Retina (tissue), 1 donor: ENCODE results near the gene ATPAF2.

Experiments
- DNase-seq: peaks from one replicate; pipeline ENCODE4 v3.0.0-alpha.2; 2016

The ATPAF2 gene

DNA sequence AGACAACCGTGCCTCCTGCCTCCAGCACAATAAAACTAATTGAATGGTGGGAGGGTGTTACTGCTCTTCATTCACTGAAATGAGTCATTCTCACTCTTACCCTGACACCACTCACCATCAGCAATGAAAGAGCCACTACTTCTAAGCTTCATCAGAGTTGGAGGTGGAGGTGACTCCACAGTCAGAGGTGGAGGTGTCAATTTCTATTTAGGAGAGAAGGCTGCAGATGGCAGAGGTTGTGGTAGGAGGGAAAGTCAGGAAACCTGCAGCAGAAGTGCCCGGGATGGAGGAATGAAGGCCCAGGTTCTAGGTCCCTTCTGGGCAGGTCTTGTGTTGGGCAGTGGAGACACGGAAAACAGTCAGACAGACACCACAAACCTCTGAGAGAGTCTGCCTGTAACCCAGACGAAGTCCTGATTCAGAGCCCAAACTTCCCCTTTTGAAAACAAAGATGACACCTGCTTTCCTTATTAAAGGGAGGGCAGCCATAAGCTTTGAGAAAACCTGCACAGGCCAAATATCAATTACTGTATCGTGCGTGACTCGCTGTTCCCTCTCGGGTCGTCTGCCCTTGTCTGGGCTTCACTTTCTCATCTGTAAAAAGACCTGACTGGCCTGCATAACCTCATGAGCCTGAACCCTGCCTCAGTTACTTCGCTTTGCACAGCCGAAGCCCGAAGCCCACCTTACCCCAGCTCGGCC lies 668 bp downstream of the ATPAF2 start:
- DNase-seq, result no peak

DNA sequence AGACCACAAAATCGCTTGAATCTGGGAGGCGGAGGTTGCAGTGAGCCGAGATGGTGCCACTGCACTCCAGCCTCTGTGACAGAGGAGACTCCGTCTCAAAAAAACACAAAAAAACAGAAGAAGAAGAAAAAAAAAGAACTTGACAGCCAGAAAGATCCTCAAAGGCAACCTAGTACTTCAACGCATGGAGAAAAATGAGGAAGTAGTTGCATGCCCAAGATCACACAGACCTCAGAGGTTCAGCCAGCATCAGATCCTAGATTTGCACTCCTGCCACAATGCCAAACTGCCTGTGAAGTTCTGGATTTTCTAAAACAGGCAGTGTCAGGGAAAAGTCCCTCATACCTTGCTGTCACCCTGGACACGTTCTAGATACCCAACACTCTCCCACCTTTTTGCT lies 1.5 kb downstream of the ATPAF2 start:
- no peak for DNase-seq

DNA sequence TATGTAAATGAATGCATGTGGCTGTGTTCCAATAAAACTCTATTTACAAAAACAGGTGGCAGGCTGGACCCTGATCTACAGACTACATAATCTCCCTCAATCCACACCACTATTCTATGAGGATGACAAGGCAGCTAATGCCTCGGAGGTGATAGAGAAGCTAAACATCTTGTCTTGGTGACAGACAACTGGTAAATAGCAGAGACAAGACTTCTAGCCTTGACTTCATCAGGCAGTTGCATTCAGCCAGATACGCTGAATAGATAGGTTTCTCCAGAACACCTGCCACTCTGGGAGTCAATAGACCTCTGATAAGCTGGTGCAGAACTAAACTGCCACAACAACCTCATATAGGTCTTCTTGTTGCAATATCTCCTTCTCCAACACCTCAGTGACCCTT lies 3.3 kb downstream of the ATPAF2 start:
- DNase-seq, result no peak

DNA sequence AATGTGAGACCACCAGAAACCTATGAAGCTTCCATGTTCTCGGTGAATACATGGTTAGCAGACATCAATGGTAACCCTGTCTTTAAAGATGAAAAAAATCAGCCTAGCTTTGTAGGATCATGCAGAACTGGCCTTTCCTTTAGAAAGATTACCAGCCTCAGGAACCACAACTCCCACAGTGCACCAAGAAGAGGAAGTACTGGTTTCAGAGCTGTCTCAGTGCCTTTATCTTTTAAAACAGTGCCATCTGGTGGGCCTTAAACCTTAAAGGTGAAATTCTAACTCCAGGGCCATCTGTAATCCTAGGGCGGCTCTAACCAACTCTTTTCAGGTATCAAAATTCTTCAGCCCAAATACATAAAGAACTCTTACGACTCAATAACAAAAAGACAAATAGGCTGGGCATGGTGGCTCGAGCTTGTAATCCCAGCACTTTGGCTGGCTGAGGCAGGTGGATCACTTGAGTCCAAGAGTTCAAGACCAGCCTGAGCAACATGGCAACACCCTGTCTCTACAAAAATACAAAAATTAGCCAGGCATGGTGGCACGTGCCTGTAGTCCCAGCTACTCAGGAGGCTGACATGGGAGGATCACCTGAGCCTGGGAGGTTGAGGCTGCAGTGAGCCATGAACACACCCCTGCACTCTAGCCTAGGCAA lies 5.4 kb downstream of the ATPAF2 start:
- DNase-seq, result peak; percentile 69

DNA sequence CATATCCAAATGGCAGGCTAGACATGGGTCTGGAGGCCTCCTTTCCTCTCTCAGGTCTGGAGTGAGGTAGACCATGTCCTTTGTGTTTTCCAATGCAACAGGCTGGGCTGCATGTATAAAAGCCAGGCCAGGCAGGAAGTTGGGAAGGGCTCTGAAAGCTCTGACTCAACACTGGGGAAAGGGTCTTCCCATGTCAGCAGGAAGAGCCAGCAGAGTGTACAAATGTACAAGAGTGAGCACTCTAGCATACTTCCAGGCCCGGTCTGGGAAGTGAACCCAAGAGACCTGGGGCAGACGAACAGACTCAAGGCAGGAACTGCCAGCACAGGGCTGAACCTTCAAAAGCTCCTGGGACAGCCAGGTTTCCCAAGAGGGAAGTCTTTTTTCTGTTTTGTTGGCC lies 7.0 kb downstream of the ATPAF2 start:
- DNase-seq, result no peak

GRCh38 chr17:18028952-18029540 lies 9.9 kb downstream of the ATPAF2 start:
- DNase-seq, result no peak

DNA sequence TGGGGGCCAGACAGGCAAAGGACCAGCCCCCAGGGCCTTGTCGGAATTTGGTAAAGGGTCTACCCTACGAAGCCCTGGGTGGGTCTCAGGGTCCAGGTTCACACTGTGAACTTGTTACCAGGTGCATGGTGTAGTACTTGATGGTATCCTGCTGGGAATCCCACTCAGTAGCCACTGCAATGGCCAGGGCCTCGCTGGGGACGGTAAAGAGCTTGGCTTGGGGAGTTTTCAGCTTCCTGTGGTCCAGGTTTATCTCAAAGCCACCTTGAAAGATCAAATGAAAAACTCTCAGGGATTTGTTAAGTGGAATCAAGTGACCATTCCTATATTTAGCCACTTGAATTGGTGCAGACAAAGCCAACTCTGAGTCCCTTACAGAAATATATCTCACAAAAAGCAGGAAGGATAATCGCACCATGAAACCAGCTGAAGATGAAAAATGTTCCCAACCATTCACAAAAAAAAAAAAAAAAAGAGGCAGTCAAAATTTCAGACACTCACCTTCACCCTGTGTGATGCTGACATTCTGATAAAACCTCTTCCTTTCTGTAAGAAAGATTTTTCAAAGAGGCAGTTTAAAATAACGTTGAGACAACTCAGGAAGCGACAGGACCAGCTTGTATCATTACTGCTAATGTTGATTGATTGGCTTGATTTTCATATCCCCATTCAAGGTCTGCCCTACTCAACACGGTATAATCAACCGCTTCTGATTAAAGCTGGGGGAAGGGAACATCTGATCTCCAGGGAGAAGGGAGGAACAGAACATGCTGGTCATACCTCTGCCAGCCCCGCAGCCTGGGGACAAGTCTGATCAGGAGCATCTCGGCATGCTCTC lies 10.6 kb downstream of the ATPAF2 start:
- no peak for DNase-seq

- no peak for DNase-seq
Measured at GRCh38 chr17:18027280-18027679, 11.7 kb downstream of the ATPAF2 start.

- DNase-seq, result no peak
Measured at GRCh38 chr17:18025945-18026776, 12.8 kb downstream of the ATPAF2 start.

DNA sequence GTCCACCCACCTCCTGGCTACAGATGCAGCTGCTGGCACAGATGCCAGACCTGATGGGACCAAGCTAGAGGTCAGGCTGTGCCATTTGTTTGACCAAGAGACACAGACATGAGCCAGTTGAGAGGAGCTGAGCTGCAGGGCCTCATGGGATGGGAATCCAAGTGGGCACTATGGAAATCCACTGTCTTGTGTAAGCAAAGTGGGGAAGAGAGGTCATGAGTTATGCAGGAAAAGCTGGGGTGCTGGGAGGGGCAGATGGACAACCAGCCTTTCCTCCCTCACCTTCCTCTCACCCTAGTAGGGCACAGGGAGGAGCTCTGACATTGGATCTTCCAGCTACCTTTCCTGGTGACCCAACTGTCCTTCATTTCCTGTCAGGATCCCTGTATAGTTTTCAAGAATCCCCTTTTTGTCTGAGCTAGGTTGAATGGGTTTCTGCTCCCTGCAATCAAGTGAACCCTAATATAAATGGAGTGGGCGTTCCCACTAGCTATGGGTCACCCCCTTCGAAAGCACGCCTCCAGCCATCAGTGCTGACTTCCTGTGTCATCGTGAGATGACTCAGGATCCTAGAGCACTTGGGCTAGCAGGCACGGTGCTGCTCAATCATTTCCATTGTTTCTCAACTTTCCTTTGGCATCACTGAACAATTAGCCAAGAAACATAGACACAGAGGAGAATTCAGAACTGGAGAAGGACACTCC lies 13.6 kb downstream of the ATPAF2 start:
- no peak for DNase-seq

GRCh38 chr17:18021372-18021771 lies 17.6 kb downstream of the ATPAF2 start:
- DNase-seq, result no peak

DNA sequence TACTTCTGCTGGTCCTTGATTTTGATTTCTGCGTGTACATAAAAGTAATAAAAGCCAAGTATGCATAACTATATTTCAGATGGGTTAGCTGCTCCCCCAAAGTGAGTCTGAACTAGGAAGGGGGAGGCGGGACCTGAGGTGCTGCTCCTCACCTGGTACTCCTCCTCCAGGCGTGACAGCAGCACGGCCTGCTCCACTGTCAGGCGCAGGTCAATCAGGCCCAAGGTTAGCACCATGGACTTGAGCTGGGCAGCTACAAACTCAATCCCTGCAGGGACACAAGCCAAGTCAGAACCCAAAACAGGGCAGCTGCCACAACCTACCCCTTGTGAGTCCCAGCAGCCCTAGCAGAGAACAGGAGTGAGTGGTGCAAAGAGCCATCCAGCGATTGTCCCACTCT lies 18.0 kb downstream of the ATPAF2 start:
- DNase-seq, result no peak

DNA sequence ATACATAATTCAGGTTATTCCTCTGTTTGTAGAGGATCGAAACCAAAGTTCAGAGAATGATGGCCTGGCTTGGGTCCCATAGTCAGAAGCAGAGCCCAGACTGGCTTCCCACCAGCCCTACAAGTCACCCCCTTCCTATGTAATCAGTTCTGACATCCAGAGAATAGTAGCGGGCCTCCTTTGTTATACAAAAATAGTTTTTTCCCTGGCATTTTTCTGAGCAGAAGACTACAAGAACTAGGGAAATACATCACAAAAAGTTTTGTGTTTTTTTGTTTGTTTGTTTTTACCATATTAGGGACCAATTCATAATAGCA lies 19.2 kb downstream of the ATPAF2 start:
- DNase-seq, result peak; percentile 51

- no peak for DNase-seq
Measured at GRCh38 chr17:18018411-18018921, 20.5 kb downstream of the ATPAF2 start.

GRCh38 chr17:18017958-18018357 lies 21.0 kb downstream of the ATPAF2 start:
- DNase-seq, result no peak

DNA sequence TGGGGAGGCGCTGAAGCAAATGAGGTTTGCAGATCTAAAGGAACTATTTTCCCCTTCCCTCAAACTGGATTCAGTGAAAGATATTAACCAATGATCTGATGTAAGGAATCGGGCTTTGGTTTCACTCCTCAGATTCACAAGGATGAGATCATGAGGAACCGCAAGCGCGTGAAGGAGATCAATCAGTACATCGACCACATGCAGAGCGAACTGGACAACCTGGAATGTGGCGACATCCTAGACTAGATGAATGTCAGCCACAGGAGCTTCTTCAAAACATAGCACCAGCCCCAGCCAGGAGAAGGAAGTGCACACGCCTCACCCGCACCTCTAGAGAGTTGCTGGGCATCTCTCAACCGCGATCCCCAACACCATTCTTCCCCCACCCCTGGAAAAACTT lies 22.5 kb downstream of the ATPAF2 start:
- DNase-seq, result no peak

- DNase-seq, result no peak
Measured at GRCh38 chr17:18015593-18015992, 23.4 kb downstream of the ATPAF2 start.

GRCh38 chr17:18014006-18014405 lies 25.0 kb downstream of the ATPAF2 start:
- no peak for DNase-seq

- no peak for DNase-seq
Measured at GRCh38 chr17:18011286-18011685, 27.7 kb downstream of the ATPAF2 start.

- no peak for DNase-seq
Measured at GRCh38 chr17:18009609-18010420, 29.2 kb downstream of the ATPAF2 start.
